8988T (cell line): ENCODE measurements around the gene ACSF2.

Source experiments
- DNase-seq: peaks from one replicate; pipeline ENCODE4 v3.0.0; 2011

The ACSF2 gene

GRCh38 chr17:50440838-50441829, 15.1 kb downstream of the ACSF2 start:
- no peak for DNase-seq

GRCh38 chr17:50443505-50443974, 17.5 kb downstream of the ACSF2 start:
- no peak for DNase-seq

- DNase-seq: no peak
These were observed 19.1 kb downstream of the ACSF2 start for GRCh38 chr17:50444841-50445715.

- DNase-seq: no peak
These were observed 19.8 kb downstream of the ACSF2 start for GRCh38 chr17:50445730-50446325.

GRCh38 chr17:50447870-50448595, 22.0 kb downstream of the ACSF2 start:
- DNase-seq: no peak

- DNase-seq: no peak
These were observed 22.6 kb downstream of the ACSF2 start for GRCh38 chr17:50448643-50449042.

GRCh38 chr17:50451943-50452629, 26.1 kb downstream of the ACSF2 start:
- no peak for DNase-seq

GRCh38 chr17:50452630-50453300, 26.7 kb downstream of the ACSF2 start:
- no peak for DNase-seq

- no peak for DNase-seq
These were observed 27.9 kb downstream of the ACSF2 start for GRCh38 chr17:50453901-50454300.

GRCh38 chr17:50457621-50458020, 31.6 kb downstream of the ACSF2 start:
- DNase-seq: no peak

GRCh38 chr17:50458270-50458669, 32.3 kb downstream of the ACSF2 start:
- DNase-seq: no peak

GRCh38 chr17:50458701-50459676, 33.0 kb downstream of the ACSF2 start:
- DNase-seq: no peak

GRCh38 chr17:50459756-50460155, 33.7 kb downstream of the ACSF2 start:
- DNase-seq: no peak

GRCh38 chr17:50460831-50461526, 35.0 kb downstream of the ACSF2 start:
- no peak for DNase-seq

- DNase-seq: no peak
These were observed 35.6 kb downstream of the ACSF2 start for GRCh38 chr17:50461550-50462132.

- DNase-seq: no peak
These were observed 36.4 kb downstream of the ACSF2 start for GRCh38 chr17:50462446-50462845.

GRCh38 chr17:50464121-50464520, 38.1 kb downstream of the ACSF2 start:
- DNase-seq: no peak

- no peak for DNase-seq
These were observed 38.7 kb downstream of the ACSF2 start for GRCh38 chr17:50464736-50465135.

- no peak for DNase-seq
These were observed 39.2 kb downstream of the ACSF2 start for GRCh38 chr17:50465171-50465570.
